ENCODE measurements around the gene ANO8.

DNA sequence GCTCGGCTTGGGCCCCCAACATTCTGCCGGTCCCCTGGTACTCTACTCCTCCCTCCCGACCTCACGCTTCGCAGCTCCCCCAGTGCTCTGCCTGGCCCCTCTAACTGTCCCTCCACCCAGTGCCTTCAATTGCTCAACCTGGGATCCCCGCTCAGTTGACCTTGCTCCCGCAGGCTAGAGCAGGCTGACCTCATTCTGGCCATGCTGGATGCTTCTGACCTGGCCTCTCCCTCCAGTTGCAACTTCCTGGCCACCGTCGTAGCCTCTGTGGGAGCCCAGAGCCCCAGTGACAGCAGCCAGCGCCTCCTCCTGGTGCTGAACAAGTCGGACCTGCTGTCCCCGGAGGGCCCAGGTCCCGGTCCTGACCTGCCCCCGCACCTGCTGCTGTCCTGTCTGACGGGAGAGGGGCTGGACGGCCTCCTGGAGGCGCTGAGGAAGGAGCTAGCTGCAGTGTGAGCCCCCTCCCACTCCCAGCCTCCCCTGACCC lies 6.3 kb upstream of the ANO8 start:
- TF ChIP-seq POLR2A (IDR thresholded peaks at IDR 0.05; ENCODE audit: low read length), result no peak
- TF ChIP-seq GATA1 (IDR thresholded peaks at IDR 0.05; ENCODE audit: low read depth, low read length), result no peak

All from erythroblast (primary cell).